Measurements from ENCODE around the gene ACOXL.

The ACOXL gene

DNA sequence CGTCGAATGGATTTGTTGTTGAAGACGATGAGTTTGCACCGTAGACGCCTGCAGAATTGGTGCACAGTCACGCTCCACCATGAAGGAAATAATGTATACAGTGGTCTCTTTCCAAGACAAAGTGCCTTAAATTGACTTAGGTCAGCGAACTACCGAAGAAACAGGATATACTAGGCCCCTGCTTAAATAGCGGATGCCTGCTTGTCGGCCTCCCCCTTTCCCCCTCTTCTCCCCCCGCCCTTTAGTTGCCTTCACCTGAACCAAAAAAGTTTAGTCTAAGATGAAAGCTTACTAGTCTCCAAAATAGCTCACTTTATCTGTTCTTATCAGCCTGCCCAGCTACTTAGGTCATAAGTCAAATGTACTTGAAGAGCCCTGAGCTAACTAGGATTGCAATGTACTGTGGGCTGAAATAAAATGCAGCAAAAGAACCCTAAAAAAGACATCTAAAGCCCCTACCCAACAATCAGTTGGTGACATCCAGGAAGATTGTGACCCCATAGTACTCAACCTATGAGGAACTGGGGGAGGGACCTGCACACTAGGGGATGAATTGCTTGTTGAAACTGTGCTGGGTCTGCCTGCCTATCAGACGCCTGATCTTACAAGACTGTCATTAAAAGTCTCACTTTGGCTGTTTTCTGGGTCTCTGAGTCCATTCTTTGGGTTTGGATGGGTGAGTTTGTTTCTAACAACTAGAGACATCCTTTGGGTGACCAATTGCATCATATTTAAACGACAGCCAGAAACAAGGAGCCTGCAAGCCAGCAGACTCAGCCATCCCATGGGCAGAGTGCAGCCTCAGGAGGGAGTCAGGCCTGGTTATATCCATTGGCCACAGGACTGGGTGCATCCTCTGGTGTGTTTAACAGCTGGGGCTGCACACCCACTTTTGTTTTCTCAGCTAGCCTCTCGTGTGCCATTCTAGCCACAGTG lies 14.5 kb downstream of the ACOXL start:
- TF ChIP-seq, protein P1, sequence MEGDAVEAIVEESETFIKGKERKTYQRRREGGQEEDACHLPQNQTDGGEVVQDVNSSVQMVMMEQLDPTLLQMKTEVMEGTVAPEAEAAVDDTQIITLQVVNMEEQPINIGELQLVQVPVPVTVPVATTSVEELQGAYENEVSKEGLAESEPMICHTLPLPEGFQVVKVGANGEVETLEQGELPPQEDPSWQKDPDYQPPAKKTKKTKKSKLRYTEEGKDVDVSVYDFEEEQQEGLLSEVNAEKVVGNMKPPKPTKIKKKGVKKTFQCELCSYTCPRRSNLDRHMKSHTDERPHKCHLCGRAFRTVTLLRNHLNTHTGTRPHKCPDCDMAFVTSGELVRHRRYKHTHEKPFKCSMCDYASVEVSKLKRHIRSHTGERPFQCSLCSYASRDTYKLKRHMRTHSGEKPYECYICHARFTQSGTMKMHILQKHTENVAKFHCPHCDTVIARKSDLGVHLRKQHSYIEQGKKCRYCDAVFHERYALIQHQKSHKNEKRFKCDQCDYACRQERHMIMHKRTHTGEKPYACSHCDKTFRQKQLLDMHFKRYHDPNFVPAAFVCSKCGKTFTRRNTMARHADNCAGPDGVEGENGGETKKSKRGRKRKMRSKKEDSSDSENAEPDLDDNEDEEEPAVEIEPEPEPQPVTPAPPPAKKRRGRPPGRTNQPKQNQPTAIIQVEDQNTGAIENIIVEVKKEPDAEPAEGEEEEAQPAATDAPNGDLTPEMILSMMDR (IDR thresholded peaks at IDR 0.05; ENCODE audit: low read depth, low read length, missing control alignments) = no peak
- H3K4me3 ChIP-seq (ENCODE audit: low read depth, low read length) = no peak overlapping the region
- DNase-seq (ENCODE audit: low read depth) = no peak

DNA sequence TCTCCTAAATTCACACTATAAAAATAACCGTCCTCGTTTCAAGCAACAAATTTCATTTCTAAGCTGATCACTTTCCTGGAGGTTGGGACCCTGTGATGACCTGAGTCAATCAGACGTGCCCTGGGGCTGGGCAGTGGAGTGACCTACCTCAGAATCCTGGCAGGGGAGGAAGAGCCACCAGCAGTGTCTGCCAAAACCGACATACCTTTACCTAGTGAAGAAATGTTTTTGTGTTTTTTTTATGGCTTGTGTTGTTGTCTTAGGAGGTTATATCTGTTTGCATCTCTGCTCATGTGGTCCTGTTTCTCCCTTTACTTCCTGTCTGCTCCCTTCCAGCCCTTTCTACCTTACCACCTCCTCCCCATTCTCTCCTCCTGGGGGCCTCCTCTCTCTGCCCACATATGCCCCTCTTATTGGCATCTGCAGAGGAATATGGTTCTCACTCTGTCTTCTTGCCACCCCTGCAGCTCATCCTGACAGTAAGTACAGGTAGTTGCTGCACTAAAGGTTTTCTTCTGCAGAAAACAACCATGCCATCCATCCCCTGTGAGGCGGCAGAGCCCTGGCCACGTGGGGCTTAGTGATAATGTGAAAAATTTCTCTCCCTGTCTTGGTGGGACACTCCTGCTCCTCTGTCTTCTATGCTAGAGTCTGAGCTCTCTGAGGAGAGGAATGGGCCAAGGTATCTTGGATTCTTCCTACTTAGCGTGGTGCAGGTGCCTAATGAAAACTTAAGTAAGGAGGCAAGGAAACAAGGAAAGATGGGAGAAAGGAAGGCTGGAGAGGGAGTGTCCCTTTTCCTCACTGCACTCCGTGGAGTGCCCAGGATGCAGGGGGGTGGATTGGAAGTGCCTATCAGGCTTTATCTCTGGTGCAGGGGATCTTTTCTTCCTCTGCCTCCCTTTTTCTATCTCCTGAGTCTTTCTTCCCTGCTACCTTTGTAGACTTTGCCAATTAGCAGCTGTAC lies 15.4 kb downstream of the ACOXL start:
- TF ChIP-seq, protein P1 (IDR thresholded peaks at IDR 0.05; ENCODE audit: low read depth, low read length, missing control alignments) = no peak
- H3K4me3 ChIP-seq (ENCODE audit: low read depth, low read length) = no peak overlapping the region
- DNase-seq (ENCODE audit: low read depth) = no peak

DNA sequence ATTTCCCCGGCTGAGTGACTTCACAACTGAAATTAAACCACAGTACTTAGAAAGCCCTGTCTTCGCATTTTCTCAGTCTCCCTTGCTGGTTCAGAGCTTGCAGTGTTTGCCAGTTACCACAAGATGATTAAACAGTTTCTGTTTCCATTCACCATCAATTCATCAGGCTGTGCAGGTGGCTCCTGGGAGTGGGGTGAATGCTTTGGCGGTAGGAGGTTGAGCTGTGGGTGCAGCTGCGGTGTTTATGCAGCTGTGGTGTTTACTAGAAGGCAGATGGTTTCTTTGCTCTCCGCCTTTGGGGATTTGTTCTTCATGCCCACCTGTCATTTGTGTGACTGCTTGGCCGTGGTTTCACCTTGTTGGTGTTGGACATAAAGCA lies 16.1 kb downstream of the ACOXL start:
- TF ChIP-seq, protein P1 (IDR thresholded peaks at IDR 0.05; ENCODE audit: low read depth, low read length, missing control alignments) = no peak
- no peak overlapping the region for H3K4me3 ChIP-seq (ENCODE audit: low read depth, low read length)
- peak; percentile 93 for DNase-seq (ENCODE audit: low read depth)

DNA sequence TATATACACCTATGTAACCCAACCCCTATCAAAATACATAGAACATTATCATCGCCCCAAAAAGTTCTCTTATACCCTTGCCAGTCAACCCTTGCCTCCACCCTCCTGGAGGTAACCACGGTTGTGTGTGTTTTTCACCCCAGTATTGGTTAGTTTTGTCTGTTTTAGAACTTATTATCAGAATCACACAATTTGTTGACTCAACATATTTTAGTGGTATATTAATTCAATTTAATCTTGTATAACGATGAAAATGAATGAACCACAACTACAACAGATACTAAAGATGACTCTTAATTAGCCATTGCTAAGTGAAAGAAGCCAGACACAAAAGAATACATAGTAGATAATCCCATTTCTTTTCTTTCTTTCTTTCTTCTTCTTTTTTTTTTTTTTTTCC lies 19.3 kb downstream of the ACOXL start:
- H3K4me3 ChIP-seq (ENCODE audit: low read depth, low read length) = no peak overlapping the region
- TF ChIP-seq, protein P1 (IDR thresholded peaks at IDR 0.05; ENCODE audit: low read depth, low read length, missing control alignments) = no peak
- no peak for DNase-seq (ENCODE audit: low read depth)

DNA sequence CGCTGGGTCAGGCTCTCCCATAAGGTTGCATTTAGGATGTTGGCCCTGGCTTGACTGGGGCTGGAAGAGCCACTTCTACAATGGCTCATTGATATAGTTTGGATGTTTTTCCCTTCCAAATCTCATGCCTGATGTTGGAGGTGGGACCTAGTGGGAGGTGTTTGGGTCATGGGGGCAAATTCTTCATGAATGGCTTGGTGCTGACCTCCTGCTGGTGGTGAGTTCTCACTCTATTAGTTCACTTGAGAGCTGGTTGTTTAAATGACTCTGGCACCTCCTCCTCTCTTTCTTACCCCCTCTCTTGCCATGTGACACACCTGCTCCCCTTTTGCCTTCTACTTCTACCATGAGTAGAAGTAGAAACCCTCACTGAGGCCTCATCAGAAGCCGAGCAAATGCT lies 20.5 kb downstream of the ACOXL start:
- no peak overlapping the region for H3K4me3 ChIP-seq (ENCODE audit: low read depth, low read length)
- TF ChIP-seq, protein P1 (IDR thresholded peaks at IDR 0.05; ENCODE audit: low read depth, low read length, missing control alignments) = no peak
- no peak for DNase-seq (ENCODE audit: low read depth)

DNA sequence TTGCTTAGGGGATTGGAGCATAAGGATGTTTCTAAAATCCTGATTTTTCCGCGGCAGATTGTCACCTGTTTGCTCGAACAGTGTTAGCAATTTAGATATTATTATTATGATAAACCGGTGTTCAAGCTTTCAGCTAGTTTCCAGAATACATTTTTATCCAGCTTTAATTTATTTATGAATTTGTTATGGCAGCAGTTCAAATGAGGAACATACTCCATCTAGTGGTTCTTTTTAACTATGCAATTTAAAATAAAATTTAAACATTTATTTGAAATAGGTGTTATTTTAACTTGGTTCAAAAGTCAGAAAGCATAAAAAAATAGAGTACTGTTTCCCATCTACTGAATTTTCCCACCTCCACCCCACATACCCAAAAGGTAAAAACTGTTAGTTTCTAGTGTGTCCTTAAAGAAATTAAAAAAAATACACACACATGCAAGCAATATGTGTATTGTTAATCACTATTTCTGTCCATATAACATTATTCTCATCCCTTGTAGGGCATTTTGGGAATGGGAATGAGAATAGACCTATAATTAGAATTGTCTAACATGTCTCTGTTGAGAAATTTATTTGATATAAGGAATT lies 23.2 kb downstream of the ACOXL start:
- DNase-seq (ENCODE audit: low read depth) = no peak
- TF ChIP-seq, protein P1 (IDR thresholded peaks at IDR 0.05; ENCODE audit: low read depth, low read length, missing control alignments) = peak; percentile 17
- no peak overlapping the region for H3K4me3 ChIP-seq (ENCODE audit: low read depth, low read length)
